H9 (cell line): ENCODE results near the gene KCNK16. TPM values are rescaled to one million over a fixed set of nuclear protein-coding genes. Genes with fewer than 3 reads are reported as not detected.

Source experiments
- DNase-seq: peaks from one replicate; pipeline ENCODE4 v3.0.0-alpha.2; 2017
- H2AFZ ChIP-seq: one replicate; pipeline ENCODE4 v1.6.1; 2013; ENCODE audit warnings: mild to moderate bottlenecking, low read length, control low read depth, moderate library complexity
- H2AK5ac ChIP-seq: 2 replicates; pipeline ENCODE4 v1.6.1; 2013; ENCODE audit warnings: low read length, control low read depth, mixed read lengths; ENCODE audit not compliant: insufficient read length
- H2BK120ac ChIP-seq: one replicate; pipeline ENCODE4 v1.6.1; 2013; ENCODE audit warnings: low read depth, mild to moderate bottlenecking, low read length, control low read depth, inconsistent platforms; ENCODE audit not compliant: poor library complexity, severe bottlenecking
- H2BK12ac ChIP-seq: 2 replicates; pipeline ENCODE4 v1.6.1; 2013; ENCODE audit warnings: low read length, control low read depth, mixed read lengths, low read depth; ENCODE audit not compliant: insufficient read length
- H2BK15ac ChIP-seq: 2 replicates; pipeline ENCODE4 v1.6.1; 2013; ENCODE audit warnings: low read depth, low read length, control low read depth
- H2BK20ac ChIP-seq: one replicate; pipeline ENCODE4 v1.6.1; 2013; ENCODE audit warnings: low read depth, mild to moderate bottlenecking, low read length, control low read depth, inconsistent platforms; ENCODE audit not compliant: poor library complexity, severe bottlenecking
- H2BK5ac ChIP-seq: 2 replicates; pipeline ENCODE4 v1.6.1; 2013; ENCODE audit warnings: low read length, control low read depth, mixed read lengths; ENCODE audit not compliant: insufficient read length
- H3K14ac ChIP-seq: 2 replicates; pipeline ENCODE4 v1.6.1; 2013; ENCODE audit warnings: low read length, control low read depth; ENCODE audit not compliant: insufficient read depth
- H3K18ac ChIP-seq: 2 replicates; pipeline ENCODE4 v1.6.1; 2013; ENCODE audit warnings: low read depth, mild to moderate bottlenecking, mixed read lengths, low read length, control low read depth; ENCODE audit not compliant: insufficient read length
- H3K23ac ChIP-seq: 2 replicates; pipeline ENCODE4 v1.6.1; 2013; ENCODE audit warnings: low read length, control low read depth, mixed read lengths, low read depth; ENCODE audit not compliant: insufficient read length
- H3K23me2 ChIP-seq: 2 replicates; pipeline ENCODE4 v1.6.1; 2013; ENCODE audit warnings: low read depth, mild to moderate bottlenecking, mixed read lengths, low read length, control low read depth; ENCODE audit not compliant: insufficient read length, poor library complexity, severe bottlenecking
- H3K27ac ChIP-seq: 2 replicates; pipeline ENCODE4 v1.5.1; 2013; ENCODE audit warnings: low read length, control low read depth, mixed read lengths, low read depth; ENCODE audit not compliant: insufficient read length
- H3K27me3 ChIP-seq: 2 replicates; pipeline ENCODE4 v1.6.1; 2013; ENCODE audit warnings: low read length, control low read depth, inconsistent platforms; ENCODE audit not compliant: insufficient read depth
- H3K4ac ChIP-seq: 2 replicates; pipeline ENCODE4 v1.6.1; 2013; ENCODE audit warnings: low read depth, mild to moderate bottlenecking, control low read depth, inconsistent platforms, low read length, moderate library complexity
- H3K4me1 ChIP-seq: 2 replicates; pipeline ENCODE4 v1.6.1; 2013; ENCODE audit warnings: low read length, control low read depth, inconsistent platforms; ENCODE audit not compliant: insufficient read depth
- H3K4me2 ChIP-seq: 2 replicates; pipeline ENCODE4 v1.6.1; 2013; ENCODE audit warnings: low read length, control low read depth, mixed read lengths; ENCODE audit not compliant: insufficient read length, insufficient read depth
- H3K56ac ChIP-seq: 2 replicates; pipeline ENCODE4 v1.6.1; 2013; ENCODE audit warnings: low read depth, mild to moderate bottlenecking, mixed read lengths, low read length, control low read depth; ENCODE audit not compliant: insufficient read length
- H3K79me1 ChIP-seq: 2 replicates; pipeline ENCODE4 v1.6.1; 2013; ENCODE audit warnings: low read depth, mild to moderate bottlenecking, moderate library complexity, low read length, control low read depth, inconsistent platforms; ENCODE audit not compliant: insufficient read depth, poor library complexity, severe bottlenecking
- H3K79me2 ChIP-seq: 2 replicates; pipeline ENCODE4 v1.6.1; 2013; ENCODE audit warnings: low read length, control low read depth, inconsistent platforms; ENCODE audit not compliant: insufficient read depth
- H3K9ac ChIP-seq: 2 replicates; pipeline ENCODE4 v1.6.1; 2013; ENCODE audit warnings: low read length, control low read depth, mixed read lengths; ENCODE audit not compliant: insufficient read length; ENCODE audit errors: extremely low read depth
- H3K9me3 ChIP-seq: one replicate; pipeline ENCODE4 v1.6.1; 2013; ENCODE audit warnings: low read depth, low read length, inconsistent platforms; ENCODE audit not compliant: control insufficient read depth
- H3T11ph ChIP-seq: one replicate; pipeline ENCODE4 v1.6.1; 2013; ENCODE audit warnings: mild to moderate bottlenecking, low read length, control low read depth, inconsistent platforms
- H4K20me1 ChIP-seq: one replicate; pipeline ENCODE4 v1.6.1; 2013; ENCODE audit not compliant: control insufficient read depth, insufficient read length, insufficient read depth
- H4K5ac ChIP-seq: 2 replicates; pipeline ENCODE4 v1.6.1; 2013; ENCODE audit warnings: low read depth, mild to moderate bottlenecking, mixed read lengths, low read length, control low read depth; ENCODE audit not compliant: insufficient read length
- H4K8ac ChIP-seq: replicated peaks from 2 replicates; pipeline ENCODE4 v1.6.1; 2013; ENCODE audit warnings: low read length, control low read depth, mixed read lengths, low read depth; ENCODE audit not compliant: insufficient read length
- H4K91ac ChIP-seq: 2 replicates; pipeline ENCODE4 v1.6.1; 2013; ENCODE audit warnings: low read depth, mild to moderate bottlenecking, moderate library complexity, mixed read lengths, low read length, control low read depth; ENCODE audit not compliant: insufficient read length
- H3K27ac Mint-ChIP-seq, 3 experiments: 2 replicates in 2 of 3; 3 replicates in 1 of 3; pipeline ENCODE4 v1.8.0; 2020 to 2021; ENCODE audit warnings: mixed read lengths in 3 of 3, mild to moderate bottlenecking in 1 of 3, moderate library complexity in 1 of 3
- H3K27me3 Mint-ChIP-seq: 2 replicates; pipeline ENCODE4 v1.8.0; 2021; ENCODE audit warnings: low read depth, mild to moderate bottlenecking, moderate library complexity, mixed read lengths
- H3K36me3 Mint-ChIP-seq, 3 experiments: 2 replicates in 2 of 3; 3 replicates in 1 of 3; pipeline ENCODE4 v1.8.0; 2020 to 2021; ENCODE audit warnings: low read depth in 3 of 3, mixed read lengths in 3 of 3; ENCODE audit not compliant: insufficient read depth in 1 of 3
- H3K4me1 Mint-ChIP-seq, 2 experiments: 2 replicates each; pipeline ENCODE4 v1.8.0; 2020; ENCODE audit warnings: mixed read lengths in 2 of 2
- H3K4me3 Mint-ChIP-seq, 2 experiments: 2 replicates in 1 of 2; 3 replicates in 1 of 2; pipeline ENCODE4 v1.8.0; 2020 to 2021; ENCODE audit warnings: mild to moderate bottlenecking in 2 of 2, mixed read lengths in 2 of 2, moderate library complexity in 1 of 2
- H3K9me3 Mint-ChIP-seq, 2 experiments: 2 replicates in 1 of 2; 3 replicates in 1 of 2; pipeline ENCODE4 v1.8.0; 2020; ENCODE audit warnings: mild to moderate bottlenecking in 2 of 2, mixed read lengths in 2 of 2, moderate library complexity in 1 of 2
- WGBS: extraction: QIAGEN DNeasy Blood & Tissue Kit; methylation state at CpG from one replicate; pipeline ENCODE4 v1.1.7; 2013; ENCODE audit warnings: missing lambda C conversion rate, low lambda C conversion rate, mixed read lengths; ENCODE audit not compliant: insufficient read length; ENCODE audit errors: extremely low coverage; 5-methylcytosine and 5-hydroxymethylcytosine counted together
- total RNA-seq: library from RNA; stranded (reverse); gene quantifications from 2 replicates; pipeline ENCODE4 v1.2.1, GENCODE V29; 2021
- TF ChIP-seq, protein P1 (sequence below): fragments of 200-600 bp; sonication (generic); conservative IDR thresholded peaks from 3 replicates; pipeline ENCODE4 v1.8.0; 2021; ENCODE audit warnings: antibody characterized with exemption, mild to moderate bottlenecking

KCNK16 gene
- total RNA-seq, 1 experiment from 2014 or later, result not detected

DNA sequence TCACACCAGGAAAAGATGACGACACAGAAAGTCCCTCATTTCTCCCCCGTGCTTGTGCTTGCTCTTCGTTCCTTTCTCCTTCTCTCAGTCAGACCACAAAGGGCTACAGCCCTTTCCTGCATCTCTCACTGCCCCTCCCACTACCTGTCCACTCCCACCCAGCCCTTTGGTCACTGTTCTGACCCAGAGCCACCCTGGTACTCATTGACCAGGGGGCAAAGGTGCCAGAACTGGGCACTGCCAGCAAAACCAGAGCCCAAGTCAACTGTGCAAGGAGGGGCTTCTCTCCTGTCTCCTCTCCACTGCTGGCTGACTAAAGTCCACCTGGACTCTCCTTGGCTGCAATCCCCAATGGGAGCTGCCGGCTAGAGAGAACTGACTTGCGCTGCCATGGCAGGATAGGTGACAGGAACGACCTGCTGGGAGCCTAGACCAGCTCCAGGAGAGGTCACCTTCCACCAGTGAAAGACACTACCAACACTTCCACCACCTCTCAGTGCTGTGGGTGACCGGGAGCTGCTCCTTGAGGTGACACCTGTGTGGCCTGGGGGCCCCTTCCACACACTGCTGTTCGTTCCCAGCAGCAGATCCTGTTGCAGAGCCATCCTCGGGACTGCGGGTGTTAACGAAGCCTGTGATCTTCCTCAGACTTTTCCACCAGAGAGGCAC, 41.1 kb downstream of the KCNK16 start:
- H3K27ac ChIP-seq, result no peak overlapping the region
- no peaks in the 10 kb centered on the region for H3K9me3 ChIP-seq
- no peaks in the 10 kb centered on the region for H4K20me1 ChIP-seq
- H2BK5ac ChIP-seq, result no peak overlapping the region
- no peak overlapping the region for H2BK20ac ChIP-seq
- TF ChIP-seq, protein P1, sequence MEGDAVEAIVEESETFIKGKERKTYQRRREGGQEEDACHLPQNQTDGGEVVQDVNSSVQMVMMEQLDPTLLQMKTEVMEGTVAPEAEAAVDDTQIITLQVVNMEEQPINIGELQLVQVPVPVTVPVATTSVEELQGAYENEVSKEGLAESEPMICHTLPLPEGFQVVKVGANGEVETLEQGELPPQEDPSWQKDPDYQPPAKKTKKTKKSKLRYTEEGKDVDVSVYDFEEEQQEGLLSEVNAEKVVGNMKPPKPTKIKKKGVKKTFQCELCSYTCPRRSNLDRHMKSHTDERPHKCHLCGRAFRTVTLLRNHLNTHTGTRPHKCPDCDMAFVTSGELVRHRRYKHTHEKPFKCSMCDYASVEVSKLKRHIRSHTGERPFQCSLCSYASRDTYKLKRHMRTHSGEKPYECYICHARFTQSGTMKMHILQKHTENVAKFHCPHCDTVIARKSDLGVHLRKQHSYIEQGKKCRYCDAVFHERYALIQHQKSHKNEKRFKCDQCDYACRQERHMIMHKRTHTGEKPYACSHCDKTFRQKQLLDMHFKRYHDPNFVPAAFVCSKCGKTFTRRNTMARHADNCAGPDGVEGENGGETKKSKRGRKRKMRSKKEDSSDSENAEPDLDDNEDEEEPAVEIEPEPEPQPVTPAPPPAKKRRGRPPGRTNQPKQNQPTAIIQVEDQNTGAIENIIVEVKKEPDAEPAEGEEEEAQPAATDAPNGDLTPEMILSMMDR, result no peak
- no peak overlapping the region for H4K8ac ChIP-seq
- no peak overlapping the region for H2BK120ac ChIP-seq
- no peak overlapping the region for H2BK15ac ChIP-seq
- H4K91ac ChIP-seq, result no peak overlapping the region
- H3K27me3 Mint-ChIP-seq, result peaks cover 6% of the 10 kb centered on the region
- H2AK5ac ChIP-seq, result no peak overlapping the region
- H3K23ac ChIP-seq, result no peak overlapping the region
- H3K4me3 Mint-ChIP-seq, result no peak overlapping the region
- no peak overlapping the region for H2BK12ac ChIP-seq
- H3K9ac ChIP-seq, result no peak overlapping the region
- no peak overlapping the region for H3K14ac ChIP-seq
- no peak overlapping the region for H3K4ac ChIP-seq
- no peak overlapping the region for H4K5ac ChIP-seq
- no peaks in the 10 kb centered on the region for H3K23me2 ChIP-seq
- no peaks in the 10 kb centered on the region for H3K4me1 ChIP-seq
- H3K79me2 ChIP-seq, result no peaks in the 10 kb centered on the region
- H3K9me3 Mint-ChIP-seq, result no peaks in the 10 kb centered on the region; a peak in 1 of 5 replicates
- no peak overlapping the region for H3K4me2 ChIP-seq
- H3K27ac Mint-ChIP-seq, result no peak overlapping the region
- no peak overlapping the region for H3K56ac ChIP-seq
- peaks cover 22 to 25% of the 10 kb centered on the region in 2 experiments for H3K4me1 Mint-ChIP-seq
- no CpG with 5 or more reads among the region's 11 CpGs for WGBS
- peak overlapping the region; percentile 11 for H3K18ac ChIP-seq
- no peak overlapping the region for H2AFZ ChIP-seq
- no peak overlapping the region for H3T11ph ChIP-seq
- no peaks in the 10 kb centered on the region for H3K27me3 ChIP-seq
- no peaks in the 10 kb centered on the region; a peak in 1 of 7 replicates for H3K36me3 Mint-ChIP-seq
- DNase-seq, result no peak
- H3K79me1 ChIP-seq, result no peaks in the 10 kb centered on the region
